ENCODE data around the gene C1QL2.

C1QL2 gene

GRCh38 chr2:119158563-119159347 is at the start of gene C1QL2:
TSS of gene C1QL2 (minus strand) at chr2:119158751. CDS start at chr2:119158269, 482 bp downstream.
- DNase-seq (no peak), ATAC-seq (peak; percentile 17)
- H3K36me3 Mint-ChIP-seq (ENCODE audit: low read depth) = no peaks in the 10 kb centered on the region
- H3K4me1 Mint-ChIP-seq = peaks cover 2% of the 10 kb centered on the region
- no peak within 1 kb of the TSS for H3K4me3 Mint-ChIP-seq
- H3K27me3 Mint-ChIP-seq = peaks cover 57% of the 10 kb centered on the region
- no peak within 1 kb of the TSS for H3K27ac Mint-ChIP-seq
- no peaks in the 10 kb centered on the region for H3K9me3 Mint-ChIP-seq

- no peak for DNase-seq
- Mint-ChIP-seq H3K4me3 (no peak overlapping the region), H3K27me3 (peaks cover 7% of the 10 kb centered on the region), H3K4me1 (no peaks in the 10 kb centered on the region), H3K36me3 (ENCODE audit: low read depth) (no peaks in the 10 kb centered on the region), H3K27ac (no peak overlapping the region), H3K9me3 (no peaks in the 10 kb centered on the region)
- no peak for ATAC-seq
These were observed 48.9 kb upstream of the C1QL2 start for GRCh38 chr2:119207447-119207846.

- H3K4me3 Mint-ChIP-seq = no peak overlapping the region
- no peaks in the 10 kb centered on the region for H3K9me3 Mint-ChIP-seq
- no peak for DNase-seq
- H3K27ac Mint-ChIP-seq = no peak overlapping the region
- H3K36me3 Mint-ChIP-seq (ENCODE audit: low read depth) = no peaks in the 10 kb centered on the region
- H3K27me3 Mint-ChIP-seq = peaks cover 3% of the 10 kb centered on the region
- no peak for ATAC-seq
- no peaks in the 10 kb centered on the region for H3K4me1 Mint-ChIP-seq
These were observed 47.6 kb upstream of the C1QL2 start for GRCh38 chr2:119206201-119206600.

DNA sequence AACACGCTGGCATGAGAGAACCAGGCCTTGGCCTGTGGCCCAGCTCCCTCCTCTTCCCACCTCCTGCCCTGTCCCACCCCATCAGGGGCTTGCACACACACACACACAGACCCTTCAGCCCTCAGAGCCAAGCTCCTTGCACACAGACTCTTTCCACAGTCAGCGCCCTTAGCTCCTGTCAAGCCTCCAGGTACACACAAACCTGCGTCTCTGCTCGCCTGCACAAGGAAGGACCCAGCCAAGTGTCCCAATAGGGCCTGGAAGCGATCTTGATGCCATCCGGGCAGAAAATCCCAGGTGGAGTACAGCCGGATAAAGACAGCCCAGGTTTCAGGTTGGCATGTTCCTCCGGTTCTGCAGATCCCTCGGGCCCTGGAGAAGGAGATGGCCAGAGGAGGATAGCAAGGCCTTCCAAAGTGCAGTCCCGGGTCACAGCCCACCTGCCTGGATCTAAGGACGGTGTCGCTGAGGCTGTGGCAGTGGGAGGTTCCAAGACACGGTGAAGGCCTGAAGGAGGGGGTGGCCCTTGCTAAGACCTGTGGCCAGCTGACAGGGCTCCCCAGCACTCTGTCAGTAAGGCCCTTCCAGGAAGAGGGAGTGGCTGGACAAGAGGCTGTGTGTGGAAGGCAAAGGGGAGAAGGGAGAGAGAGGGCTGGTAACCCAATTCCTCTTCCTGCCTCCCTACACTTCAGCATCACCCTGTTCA is 46.6 kb upstream of the C1QL2 start:
- H3K27me3 Mint-ChIP-seq = peaks cover 3% of the 10 kb centered on the region
- DNase-seq = no peak
- H3K4me1 Mint-ChIP-seq = no peaks in the 10 kb centered on the region
- no peak overlapping the region for H3K4me3 Mint-ChIP-seq
- no peaks in the 10 kb centered on the region for H3K9me3 Mint-ChIP-seq
- H3K36me3 Mint-ChIP-seq (ENCODE audit: low read depth) = no peaks in the 10 kb centered on the region
- no peak overlapping the region for H3K27ac Mint-ChIP-seq
- ATAC-seq = no peak

DNA sequence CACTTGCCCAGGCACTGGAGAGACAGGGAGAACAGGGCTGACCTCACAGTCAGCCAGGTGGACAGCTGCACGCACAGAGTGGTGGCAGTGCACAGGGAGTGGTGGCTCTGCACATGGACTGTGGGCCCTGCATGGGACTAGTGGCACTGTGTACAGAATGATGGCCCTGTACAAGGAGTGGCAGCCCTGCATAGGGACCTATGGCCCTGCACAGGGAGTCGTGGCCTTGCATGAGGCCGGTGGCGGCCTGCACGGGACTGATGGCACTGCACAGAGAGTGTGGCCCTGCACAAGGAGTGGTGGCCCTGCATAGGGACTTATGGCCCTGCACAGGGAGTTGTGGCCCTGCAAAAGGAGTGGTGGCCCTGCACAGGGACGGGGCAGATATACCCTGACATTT is 46.0 kb upstream of the C1QL2 start:
- Mint-ChIP-seq H3K27ac (no peak overlapping the region), H3K4me3 (no peak overlapping the region), H3K4me1 (no peaks in the 10 kb centered on the region), H3K27me3 (peaks cover 5% of the 10 kb centered on the region), H3K36me3 (ENCODE audit: low read depth) (no peaks in the 10 kb centered on the region), H3K9me3 (no peaks in the 10 kb centered on the region)
- ATAC-seq (no peak), DNase-seq (no peak)

GRCh38 chr2:119202610-119203310 is 44.2 kb upstream of the C1QL2 start:
- Mint-ChIP-seq H3K4me3 (no peak overlapping the region), H3K9me3 (no peaks in the 10 kb centered on the region), H3K27me3 (peaks cover 8% of the 10 kb centered on the region), H3K27ac (no peak overlapping the region), H3K36me3 (ENCODE audit: low read depth) (no peaks in the 10 kb centered on the region), H3K4me1 (no peaks in the 10 kb centered on the region)
- ATAC-seq (no peak), DNase-seq (no peak)

GRCh38 chr2:119201815-119202214 is 43.3 kb upstream of the C1QL2 start:
- Mint-ChIP-seq H3K27me3 (peaks cover 8% of the 10 kb centered on the region), H3K4me3 (no peak overlapping the region), H3K27ac (no peak overlapping the region), H3K36me3 (ENCODE audit: low read depth) (no peaks in the 10 kb centered on the region), H3K9me3 (no peaks in the 10 kb centered on the region), H3K4me1 (no peaks in the 10 kb centered on the region)
- no peak for ATAC-seq
- no peak for DNase-seq

- no peak for DNase-seq
- Mint-ChIP-seq H3K27me3 (peaks cover 17% of the 10 kb centered on the region), H3K4me3 (no peak overlapping the region), H3K9me3 (no peaks in the 10 kb centered on the region), H3K27ac (no peak overlapping the region), H3K36me3 (ENCODE audit: low read depth) (no peaks in the 10 kb centered on the region), H3K4me1 (no peaks in the 10 kb centered on the region)
- ATAC-seq = no peak
These were observed 39.8 kb upstream of the C1QL2 start for GRCh38 chr2:119198240-119198840.

DNA sequence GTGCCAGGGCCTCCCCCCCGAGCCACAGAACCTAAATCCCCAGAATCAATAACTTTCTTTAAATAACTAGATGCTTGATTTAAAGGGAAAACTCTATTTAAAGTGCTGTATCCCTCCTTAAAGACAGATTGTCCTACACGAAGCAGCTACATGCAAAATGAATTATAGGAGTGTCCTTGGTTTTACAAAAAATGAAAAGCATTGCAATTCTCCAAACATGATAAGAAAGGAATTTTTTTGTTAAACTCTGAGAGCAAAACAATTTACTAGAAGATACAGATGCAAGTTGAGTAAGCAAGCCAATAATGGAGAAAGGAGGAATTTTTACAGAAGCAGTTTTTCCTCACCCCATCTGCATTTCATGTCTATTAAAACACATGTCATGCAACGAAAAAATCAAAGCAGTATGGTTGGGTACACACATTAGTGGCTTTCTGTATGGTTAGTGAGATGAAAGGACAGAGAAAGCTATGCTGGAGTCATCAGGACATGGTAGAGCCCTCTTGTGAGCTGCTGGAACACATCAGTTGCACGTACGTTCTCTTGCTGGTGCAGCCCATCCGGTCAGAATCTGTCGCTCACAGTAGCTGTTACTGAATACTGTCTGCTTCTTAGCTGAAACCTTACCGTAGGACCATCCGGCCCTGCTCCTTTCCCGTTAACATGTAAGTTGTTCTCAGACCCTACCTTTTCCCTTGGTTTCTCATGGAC is 39.1 kb upstream of the C1QL2 start:
- Mint-ChIP-seq H3K27ac (no peak overlapping the region), H3K4me3 (no peak overlapping the region), H3K27me3 (peaks cover 19% of the 10 kb centered on the region), H3K9me3 (no peaks in the 10 kb centered on the region), H3K36me3 (ENCODE audit: low read depth) (no peaks in the 10 kb centered on the region), H3K4me1 (no peaks in the 10 kb centered on the region)
- no peak for ATAC-seq
- DNase-seq = no peak

GRCh38 chr2:119197126-119197405 is 38.5 kb upstream of the C1QL2 start:
- peaks cover 19% of the 10 kb centered on the region for H3K27me3 Mint-ChIP-seq
- no peak for DNase-seq

DNA sequence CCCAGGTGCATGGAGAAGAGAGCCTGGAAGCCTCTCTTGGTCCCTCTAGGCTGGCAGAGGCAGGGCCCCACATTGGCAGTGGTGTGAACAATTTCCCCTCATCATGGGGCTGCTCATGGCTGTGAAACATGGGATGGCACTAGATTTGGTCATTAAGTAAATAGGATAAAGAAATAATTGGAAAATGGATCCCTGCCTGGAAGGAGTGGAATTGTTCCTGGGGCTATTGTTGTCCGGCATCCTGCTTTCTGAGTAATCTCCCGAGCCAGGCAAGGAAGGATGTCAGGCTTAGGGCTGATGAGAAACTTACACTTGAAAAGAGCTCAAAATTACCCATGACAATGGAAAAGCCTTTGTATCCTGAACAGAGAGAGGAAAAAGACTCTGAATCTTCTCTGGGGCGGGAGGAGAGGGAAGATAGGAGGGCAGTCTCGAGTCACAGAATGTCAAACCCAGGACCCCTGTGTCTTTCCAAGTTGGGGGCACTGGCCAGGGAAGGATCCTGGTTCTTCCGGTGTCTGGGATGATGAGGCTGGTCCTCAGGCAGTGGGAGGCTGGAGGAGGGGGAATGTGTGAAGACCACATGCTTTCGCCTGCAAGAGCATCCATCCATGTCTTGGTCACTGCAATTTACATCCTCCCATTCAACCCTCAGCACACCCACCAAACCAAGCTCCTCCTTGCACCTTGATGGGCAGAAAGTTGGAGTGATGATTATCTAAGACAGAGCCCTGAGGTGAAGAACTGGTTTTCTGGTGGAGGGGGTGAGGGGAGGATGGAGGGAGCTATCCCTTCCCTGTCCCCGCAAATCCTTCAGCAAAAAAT is 38.0 kb upstream of the C1QL2 start:
- no peak overlapping the region for H3K4me3 Mint-ChIP-seq
- H3K27me3 Mint-ChIP-seq = peaks cover 21% of the 10 kb centered on the region
- DNase-seq (no peak), ATAC-seq (no peak)
- H3K27ac Mint-ChIP-seq = no peak overlapping the region
- no peaks in the 10 kb centered on the region for H3K9me3 Mint-ChIP-seq
- H3K4me1 Mint-ChIP-seq = no peaks in the 10 kb centered on the region
- no peaks in the 10 kb centered on the region for H3K36me3 Mint-ChIP-seq (ENCODE audit: low read depth)

More at GRCh38 chr2:119197126-119197405, 38.5 kb upstream of the C1QL2 start:
- Mint-ChIP-seq H3K9me3 (no peaks in the 10 kb centered on the region), H3K36me3 (ENCODE audit: low read depth) (no peaks in the 10 kb centered on the region), H3K4me3 (no peak overlapping the region), H3K4me1 (no peaks in the 10 kb centered on the region), H3K27ac (no peak overlapping the region)
- ATAC-seq = no peak

- H3K4me1 Mint-ChIP-seq = no peaks in the 10 kb centered on the region
- H3K27ac Mint-ChIP-seq = no peak overlapping the region
- H3K9me3 Mint-ChIP-seq = no peaks in the 10 kb centered on the region
- H3K4me3 Mint-ChIP-seq = no peak overlapping the region
- peaks cover 21% of the 10 kb centered on the region for H3K27me3 Mint-ChIP-seq
- no peak for ATAC-seq
- no peak for DNase-seq
- no peaks in the 10 kb centered on the region for H3K36me3 Mint-ChIP-seq (ENCODE audit: low read depth)
These were observed 37.3 kb upstream of the C1QL2 start for GRCh38 chr2:119195887-119196286.

DNA sequence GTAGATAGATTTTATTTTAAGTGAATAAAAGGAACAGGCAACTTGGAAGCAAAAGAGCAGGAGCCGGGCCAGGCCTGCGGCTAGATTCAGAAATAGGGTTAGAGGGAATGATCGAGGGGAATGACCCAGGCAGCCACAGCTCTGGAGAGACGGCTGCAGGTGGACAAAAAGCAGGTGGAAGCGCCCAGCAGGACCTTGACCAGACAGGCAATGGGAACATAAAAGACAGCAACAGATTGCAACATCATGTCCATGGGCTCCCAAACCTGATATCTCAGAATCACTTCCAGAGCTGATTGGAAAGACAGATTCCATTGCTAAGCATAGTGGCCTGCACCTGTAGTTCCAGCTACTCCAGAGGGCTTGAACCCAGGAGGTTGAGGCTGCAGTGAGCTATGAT is 36.5 kb upstream of the C1QL2 start:
- no peak for ATAC-seq
- H3K36me3 Mint-ChIP-seq (ENCODE audit: low read depth) = no peaks in the 10 kb centered on the region
- no peak overlapping the region for H3K27ac Mint-ChIP-seq
- H3K9me3 Mint-ChIP-seq = no peaks in the 10 kb centered on the region
- DNase-seq = no peak
- peaks cover 21% of the 10 kb centered on the region for H3K27me3 Mint-ChIP-seq
- no peaks in the 10 kb centered on the region for H3K4me1 Mint-ChIP-seq
- no peak overlapping the region for H3K4me3 Mint-ChIP-seq

DNA sequence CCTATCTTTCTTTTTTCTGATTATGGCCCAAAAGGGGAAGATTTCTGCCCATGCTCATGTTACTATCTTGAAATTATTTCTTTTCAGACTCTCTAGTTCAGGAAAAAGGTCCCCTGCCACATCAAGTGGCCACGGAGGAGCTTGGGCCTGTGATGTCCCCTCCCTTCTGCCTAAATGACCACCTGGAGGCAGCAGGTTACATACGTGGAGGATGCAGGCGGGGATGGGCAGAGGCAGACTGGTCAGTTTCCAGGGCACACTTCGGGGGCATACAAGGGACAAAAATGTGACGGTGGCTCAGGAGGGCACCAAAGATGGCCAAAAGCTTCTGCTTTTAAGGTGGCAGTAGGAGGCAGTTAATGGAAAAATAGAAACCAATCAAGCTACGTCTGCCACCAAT is 34.3 kb upstream of the C1QL2 start:
- H3K36me3 Mint-ChIP-seq (ENCODE audit: low read depth) = no peaks in the 10 kb centered on the region
- DNase-seq (no peak), ATAC-seq (no peak)
- H3K9me3 Mint-ChIP-seq = no peaks in the 10 kb centered on the region
- no peak overlapping the region for H3K4me3 Mint-ChIP-seq
- no peak overlapping the region for H3K27ac Mint-ChIP-seq
- no peaks in the 10 kb centered on the region for H3K4me1 Mint-ChIP-seq
- peaks cover 13% of the 10 kb centered on the region for H3K27me3 Mint-ChIP-seq

All from activated naive CD8-positive, alpha-beta T cell treated with anti-CD3 and anti-CD28 coated beads, Interleukin-2, amount 50 U/mL, for 24 hours (primary cell).